IMR-90 (cell line): ENCODE measurements around the gene CD2BP2. TPM values are rescaled to one million over a fixed set of nuclear protein-coding genes. Genes with fewer than 3 reads are reported as not detected.

ENCODE experiments used
- ATAC-seq: fragments of 200-7000 bp; cut with Tn5 transposase; 2 replicates; pipeline ENCODE4 v1.9.1; 2020; ENCODE audit warnings: low read depth, mild to moderate bottlenecking, moderate library complexity
- BruUV-seq: library from RNA; stranded (reverse); fragments of 400-500 nt; replicated peaks from 2 replicates; lab custom pipeline; 2021; lab: Mats Ljungman, UMichigan
- CTCF ChIA-PET: fragments of 300-600 bp; formaldehyde crosslinking; extraction: SDS; loops from one replicate; lab custom pipeline; 2021; ENCODE audit warnings: antibody characterized with exemption; lab: Yijun Ruan, JAX
- POLR2A ChIA-PET: fragments of 300-600 bp; sonication (Branson Sonifier 250); formaldehyde crosslinking; loops from one replicate; lab custom pipeline; 2022; ENCODE audit warnings: antibody characterized with exemption; ENCODE audit not compliant: unreplicated experiment; lab: Charles Lee
- DNase-seq: peaks from one replicate; pipeline ENCODE4 v3.0.0; 2013
- H2AFZ ChIP-seq: replicated peaks from 2 replicates; pipeline ENCODE3; 2013; ENCODE audit warnings: low read length, mild to moderate bottlenecking; ENCODE audit not compliant: poor library complexity
- H2AK5ac ChIP-seq: 2 replicates; pipeline ENCODE4 v1.6.1; 2013; ENCODE audit warnings: low read depth, low read length, inconsistent platforms
- H2AK9ac ChIP-seq: replicated peaks from 2 replicates; pipeline ENCODE3; 2013; ENCODE audit warnings: mild to moderate bottlenecking, low read depth, low read length, moderate library complexity; ENCODE audit not compliant: poor library complexity
- H2BK120ac ChIP-seq: 2 replicates; pipeline ENCODE4 v1.6.1; 2013; ENCODE audit warnings: low read depth, low read length, inconsistent platforms
- H2BK15ac ChIP-seq: 3 replicates; pipeline ENCODE4 v1.6.1; 2013; ENCODE audit warnings: low read depth, low read length, inconsistent platforms
- H2BK20ac ChIP-seq: 2 replicates; pipeline ENCODE4 v1.6.1; 2013; ENCODE audit warnings: low read depth, mild to moderate bottlenecking, inconsistent platforms, low read length, moderate library complexity
- H2BK5ac ChIP-seq: 2 replicates; pipeline ENCODE4 v1.6.1; 2013; ENCODE audit warnings: mild to moderate bottlenecking, low read depth, low read length, inconsistent platforms; ENCODE audit not compliant: poor library complexity, severe bottlenecking
- H3K14ac ChIP-seq: replicated peaks from 2 replicates; pipeline ENCODE4 v1.6.1; 2013; ENCODE audit warnings: low read depth, low read length, inconsistent platforms
- H3K18ac ChIP-seq: 2 replicates; pipeline ENCODE4 v1.6.1; 2013; ENCODE audit warnings: low read depth, low read length, control low read depth
- H3K23ac ChIP-seq: 2 replicates; pipeline ENCODE4 v1.6.1; 2013; ENCODE audit warnings: low read depth, low read length, inconsistent platforms
- H3K27ac ChIP-seq: 2 replicates; pipeline ENCODE4 v1.5.1; 2013; ENCODE audit warnings: mild to moderate bottlenecking, control low read depth, low read length; ENCODE audit not compliant: insufficient read depth
- H3K27me3 ChIP-seq: 2 replicates; pipeline ENCODE4 v1.6.1; 2013; ENCODE audit warnings: low read length; ENCODE audit not compliant: control insufficient read depth, insufficient read depth
- H3K36me3 ChIP-seq: 2 replicates; pipeline ENCODE4 v1.6.1; 2013; ENCODE audit warnings: low read length, mixed read lengths; ENCODE audit not compliant: control insufficient read depth, insufficient read depth
- H3K4ac ChIP-seq: 2 replicates; pipeline ENCODE4 v1.6.1; 2013; ENCODE audit warnings: low read depth, low read length, inconsistent platforms
- H3K4me1 ChIP-seq: 2 replicates; pipeline ENCODE4 v1.6.1; 2013; ENCODE audit warnings: low read length, mixed read lengths; ENCODE audit not compliant: control insufficient read depth, insufficient read depth
- H3K4me2 ChIP-seq: 2 replicates; pipeline ENCODE4 v1.6.1; 2013; ENCODE audit warnings: low read depth, mild to moderate bottlenecking, control low read depth, low read length, moderate library complexity
- H3K4me3 ChIP-seq: 2 replicates; pipeline ENCODE4 v1.5.1; 2013; ENCODE audit warnings: low read depth, mild to moderate bottlenecking, control low read depth, low read length, moderate library complexity; ENCODE audit not compliant: insufficient read depth
- H3K56ac ChIP-seq: 2 replicates; pipeline ENCODE4 v1.6.1; 2013; ENCODE audit warnings: low read length, inconsistent platforms; ENCODE audit not compliant: insufficient read depth; ENCODE audit errors: extremely low read depth
- H3K79me1 ChIP-seq, 2 experiments: 2 replicates each; pipeline ENCODE4 v1.6.1; 2013; ENCODE audit warnings: low read length in 2 of 2, inconsistent platforms in 1 of 2, low read depth in 1 of 2
- H3K9ac ChIP-seq: 2 replicates; pipeline ENCODE4 v1.6.1; 2013; ENCODE audit warnings: low read depth, low read length, control low read depth
- H3K9me1 ChIP-seq: 2 replicates; pipeline ENCODE4 v1.6.1; 2013; ENCODE audit warnings: low read length, inconsistent platforms; ENCODE audit not compliant: insufficient read depth
- H3K9me3 ChIP-seq: 2 replicates; pipeline ENCODE4 v1.6.1; 2013; ENCODE audit warnings: low read length; ENCODE audit not compliant: control insufficient read depth, insufficient read depth
- H4K20me1 ChIP-seq: 2 replicates; pipeline ENCODE4 v1.6.1; 2013; ENCODE audit warnings: low read length, inconsistent platforms; ENCODE audit not compliant: insufficient read depth
- H4K5ac ChIP-seq: 2 replicates; pipeline ENCODE4 v1.6.1; 2013; ENCODE audit warnings: mild to moderate bottlenecking, low read depth, low read length, control low read depth
- H4K8ac ChIP-seq, 2 experiments: 2 replicates each; pipeline ENCODE4 v1.6.1; 2013; ENCODE audit warnings: low read depth in 2 of 2, low read length in 2 of 2, control low read depth in 1 of 2, inconsistent platforms in 1 of 2
- H4K91ac ChIP-seq: 2 replicates; pipeline ENCODE4 v1.6.1; 2013; ENCODE audit warnings: low read depth, low read length, inconsistent platforms; ENCODE audit not compliant: insufficient read depth
- CEBPB ChIP-seq: IDR thresholded peaks from 2 replicates; pipeline ENCODE4 v1.6.1; 2012; ENCODE audit warnings: low read depth, low read length, improper control_type of control experiment
- MAZ ChIP-seq: IDR thresholded peaks from 2 replicates; pipeline ENCODE4 v1.6.1; 2012; ENCODE audit warnings: low read depth, mild to moderate bottlenecking, low read length, improper control_type of control experiment, moderate library complexity, borderline replicate concordance
- RFX5 ChIP-seq: IDR thresholded peaks from 2 replicates; pipeline ENCODE4 v1.8.0; 2012; ENCODE audit warnings: low read depth, mild to moderate bottlenecking, low read length, moderate library complexity
- WGBS, 2 experiments: methylation state at CpG; one replicate each; pipeline versions ENCODE4 v1.1.5 to v1.1.7; 2013; ENCODE audit warnings: missing lambda C conversion rate in 2 of 2; ENCODE audit not compliant: insufficient read length in 1 of 2; ENCODE audit errors: extremely low coverage in 2 of 2; 5-methylcytosine and 5-hydroxymethylcytosine counted together
- dilution Hi-C: fragments of 300-500 bp; cut with HindIII; formaldehyde crosslinking; loops from one replicate; pipeline ENCODE4 v1.14.3; 2018; ENCODE audit warnings: low sequenced_read_pairs; ENCODE audit not compliant: unreplicated experiment
- in situ Hi-C: fragments of 300-500 bp; cut with MboI; formaldehyde crosslinking; loops from 3 replicates; pipeline ENCODE4 v1.14.3; 2019; ENCODE audit warnings: low sequenced_read_pairs, inconsistent platforms, mixed read lengths
- intact Hi-C: fragments of 100-400 bp; cut with micrococcal nuclease; formaldehyde crosslinking; loops from 2 replicates; pipeline ENCODE4 v1.10.0; 2022
- polyA plus RNA-seq, 3 experiments: library from polyadenylated mRNA; depleted of rRNA; stranded (reverse); fragments of >200 nt; gene quantifications; 2 replicates each; pipeline ENCODE4 v1.2.3, GENCODE V29; 2012; ENCODE audit warnings: low replicate concordance in 1 of 3
- total RNA-seq: library from RNA; depleted of rRNA; stranded (reverse); fragments of >200 nt; gene quantifications from 2 replicates; pipeline ENCODE4 v1.2.3, GENCODE V29; 2012

Gene CD2BP2
- total and polyA plus RNA-seq, 2 of the 4 experiments (the other 2 are of a cell fraction): 29.6 to 41.1 TPM

DNA sequence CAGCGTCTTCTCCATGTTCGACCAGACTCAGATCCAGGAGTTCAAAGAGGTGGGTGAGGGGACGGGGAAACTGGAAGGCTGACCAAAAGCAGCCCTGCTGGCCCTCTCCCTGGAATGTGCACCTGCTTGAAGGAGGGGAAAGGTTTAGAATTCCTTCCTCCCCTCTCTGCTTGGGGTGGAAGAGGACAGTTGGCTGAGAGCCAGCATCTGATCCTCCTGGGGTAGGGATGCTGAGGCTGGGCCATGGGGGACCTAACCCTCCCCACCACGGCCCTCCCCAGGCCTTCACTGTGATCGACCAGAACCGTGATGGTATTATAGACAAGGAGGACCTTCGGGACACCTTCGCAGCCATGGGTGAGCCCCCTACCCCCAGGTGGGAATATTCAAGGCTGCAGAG lies 20.8 kb upstream of the CD2BP2 start:
- no peak for DNase-seq
- H2BK20ac ChIP-seq: no peak overlapping the region
- H3K4me1 ChIP-seq: peaks cover 7% of the 10 kb centered on the region
- peaks cover 21% of the 10 kb centered on the region for H3K9me1 ChIP-seq
- H2BK120ac ChIP-seq: no peak overlapping the region
- H2AFZ ChIP-seq: no peak overlapping the region
- no peak overlapping the region for H4K8ac ChIP-seq
- no peak overlapping the region for H3K18ac ChIP-seq
- no peak overlapping the region for H2BK5ac ChIP-seq
- H3K4ac ChIP-seq: no peak overlapping the region
- no peak for TF ChIP-seq MAZ
- TF ChIP-seq CEBPB: no peak
- TF ChIP-seq RFX5: no peak
- no peaks in the 10 kb centered on the region for H3K9me3 ChIP-seq
- no peak overlapping the region for H4K91ac ChIP-seq
- no peaks in the 10 kb centered on the region for H3K27me3 ChIP-seq
- no peak for ATAC-seq
- H4K20me1 ChIP-seq: peaks cover 10% of the 10 kb centered on the region
- no peak overlapping the region for H3K23ac ChIP-seq
- H3K56ac ChIP-seq: no peak overlapping the region
- no peaks in the 10 kb centered on the region for H3K36me3 ChIP-seq
- in situ Hi-C loops: no loop called here
- H3K4me3 ChIP-seq: no peak overlapping the region
- no peak overlapping the region for H2AK9ac ChIP-seq
- intact Hi-C loops: no loop called here
- dilution Hi-C loops: no loop called here
- BruUV-seq: no TSS peak
- WGBS, 2 experiments: no CpG with 5 or more reads among the region's 8 CpGs
- H3K79me1 ChIP-seq: peaks cover 5 to 37% of the 10 kb centered on the region in 2 experiments
- no peak overlapping the region for H3K14ac ChIP-seq
- no peak overlapping the region for H4K5ac ChIP-seq
- no peak overlapping the region for H3K9ac ChIP-seq
- no peak overlapping the region for H3K4me2 ChIP-seq
- no peak overlapping the region for H3K27ac ChIP-seq
- H2AK5ac ChIP-seq: no peak overlapping the region
- POLR2A ChIA-PET: no interaction called here
- CTCF ChIA-PET: no interaction called here
- H2BK15ac ChIP-seq: no peak overlapping the region
